K562 (cell line): ENCODE results near the gene KNL1.

ENCODE experiments used
- ARID4B ChIP-seq: sonication (generic); formaldehyde crosslinking; IDR thresholded peaks from 2 replicates; pipeline ENCODE4 v1.8.0; 2022; ENCODE audit warnings: mild to moderate bottlenecking, missing genetic modification reagents
- CTCF ChIP-seq, 3 experiments: IDR thresholded peaks in 2 of 3; conservative IDR thresholded peaks in 1 of 3; 2 replicates each; pipeline ENCODE4 v1.5.1; 2011 to 2012; ENCODE audit warnings: low read length in 3 of 3, mild to moderate bottlenecking in 3 of 3, control low read depth in 2 of 3, improper control_type of control experiment in 1 of 3, inconsistent platforms in 1 of 3, low read depth in 1 of 3, mixed read lengths in 1 of 3, moderate library complexity in 1 of 3; ENCODE audit not compliant: insufficient read depth in 2 of 3
- FOS ChIP-seq: IDR thresholded peaks from 3 replicates; pipeline ENCODE4 v1.6.1; 2011; ENCODE audit not compliant: insufficient read length; ENCODE audit errors: extremely low read depth
- HOMEZ ChIP-seq: fragments of 250-450 bp; sonication (Bioruptor Pico); IDR thresholded peaks from 2 replicates; pipeline ENCODE4 v1.4.0; 2020; ENCODE audit warnings: mild to moderate bottlenecking, moderate library complexity
- LEF1 ChIP-seq: fragments of 450-650 bp; IDR thresholded peaks from 2 replicates; pipeline ENCODE4 v1.6.1; 2016; ENCODE audit warnings: mild to moderate bottlenecking
- NFATC3 ChIP-seq: fragments of 450-650 bp; IDR thresholded peaks from 2 replicates; pipeline ENCODE4 v1.6.1; 2017; ENCODE audit warnings: mild to moderate bottlenecking
- POLR2A ChIP-seq: fragments of 450-650 bp; conservative IDR thresholded peaks from 2 replicates; pipeline ENCODE4 v1.6.1; 2016
- PURB ChIP-seq: sonication (generic); formaldehyde crosslinking; IDR thresholded peaks from 2 replicates; pipeline ENCODE4 v1.9.0; 2021; ENCODE audit warnings: low read depth, mild to moderate bottlenecking, missing genetic modification reagents
- RFX5 ChIP-seq: IDR thresholded peaks from 2 replicates; pipeline ENCODE4 v1.6.1; 2011; ENCODE audit warnings: low read depth, mild to moderate bottlenecking, improper control_type of control experiment, low read length
- TCFL5 ChIP-seq: fragments of 250-450 bp; sonication (Bioruptor Pico); conservative IDR thresholded peaks from 2 replicates; pipeline ENCODE4 v1.6.1; 2021; ENCODE audit warnings: mild to moderate bottlenecking, moderate library complexity, matching md5 sums
- ZNF431 ChIP-seq: sonication (generic); formaldehyde crosslinking; IDR thresholded peaks from 2 replicates; pipeline ENCODE4 v1.8.0; 2022; ENCODE audit warnings: mild to moderate bottlenecking, missing genetic modification reagents
- ZNF740 ChIP-seq, 3 experiments: fragments of 200-800 bp in 1 of 3; sonication (Bioruptor generic) in 1 of 3; sonication (generic) in 1 of 3; formaldehyde crosslinking in 1 of 3; IDR thresholded peaks; 2 replicates each; pipeline versions ENCODE4 v1.6.1 to v1.8.0; 2016 to 2022; ENCODE audit warnings: mild to moderate bottlenecking in 2 of 3, missing compliant biosample characterization in 2 of 3, missing genetic modification characterization in 2 of 3, missing genetic modification reagents in 1 of 3

- TF ChIP-seq NFATC3 (no peak), ZNF740 (CRISPR knock-in tag; IDR thresholded peaks at IDR 0.05) (no peak), ZNF740 (tag; IDR thresholded peaks at IDR 0.05) (no peak), RFX5 (no peak), FOS (no peak), CTCF (IDR thresholded peaks at IDR 0.05 in 2 of 3, conservative IDR thresholded peaks at IDR 0.05 in 1 of 3; ENCODE audit: insufficient read depth in 2 of 3, low read depth in 1 of 3, low read length in 3 of 3) (no peak), LEF1 (no peak), POLR2A (no peak), ZNF431 (no peak), HOMEZ (CRISPR knock-in tag) (no peak), TCFL5 (CRISPR knock-in tag) (no peak), ARID4B (CRISPR knock-in tag) (no peak), PURB (CRISPR knock-in tag) (no peak)
Measured at GRCh38 chr15:40549894-40550293, 44.2 kb upstream of the KNL1 start.
